HUES48 (cell line): ENCODE results near the gene PHLDA1.

Experiments
- H3K27ac ChIP-seq: one replicate; pipeline ENCODE4 v1.7.0; 2013; ENCODE audit warnings: low read depth, low read length, inconsistent platforms
- H3K27me3 ChIP-seq: 2 replicates; pipeline ENCODE4 v1.6.1; 2013; ENCODE audit warnings: mild to moderate bottlenecking, low read length; ENCODE audit not compliant: control insufficient read depth, insufficient read depth
- H3K36me3 ChIP-seq: 2 replicates; pipeline ENCODE4 v1.6.1; 2013; ENCODE audit warnings: low read length; ENCODE audit not compliant: control insufficient read depth, insufficient read depth
- H3K4me1 ChIP-seq: 2 replicates; pipeline ENCODE4 v1.6.1; 2013; ENCODE audit warnings: mild to moderate bottlenecking, low read length; ENCODE audit not compliant: control insufficient read depth, insufficient read depth
- H3K4me3 ChIP-seq: 2 replicates; pipeline ENCODE4 v1.5.1; 2013; ENCODE audit warnings: mild to moderate bottlenecking, low read depth, low read length
- H3K9ac ChIP-seq: 2 replicates; pipeline ENCODE4 v1.6.1; 2013; ENCODE audit warnings: mild to moderate bottlenecking, low read depth, low read length, moderate library complexity
- H3K9me3 ChIP-seq: 2 replicates; pipeline ENCODE4 v1.6.1; 2013; ENCODE audit warnings: low read length; ENCODE audit not compliant: control insufficient read depth, insufficient read depth

Gene PHLDA1

DNA sequence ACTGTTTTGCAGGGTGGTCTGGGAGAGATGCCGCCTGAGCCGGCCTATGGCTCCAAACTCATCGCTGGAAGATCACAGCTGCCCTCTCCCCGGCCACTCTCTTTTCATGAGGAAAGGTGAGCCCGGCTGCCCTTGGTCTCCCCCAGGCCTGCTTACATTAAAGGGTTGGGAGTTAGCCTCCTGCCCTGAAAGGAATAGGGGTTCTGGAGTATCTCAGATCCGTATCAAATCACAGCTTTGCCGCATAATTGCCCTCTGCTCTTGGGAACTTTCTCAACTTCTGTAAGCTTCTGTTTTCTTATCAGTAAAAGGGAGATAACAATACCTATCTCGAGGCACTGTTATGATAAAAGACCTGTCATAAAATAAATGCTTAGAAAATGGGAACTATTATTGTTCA lies 17.6 kb downstream of the PHLDA1 start:
- no peak overlapping the region for H3K9ac ChIP-seq
- H3K4me3 ChIP-seq: no peak overlapping the region
- H3K4me1 ChIP-seq: peaks cover 25% of the 10 kb centered on the region
- H3K9me3 ChIP-seq: no peaks in the 10 kb centered on the region
- no peak overlapping the region for H3K27ac ChIP-seq
- H3K36me3 ChIP-seq: no peaks in the 10 kb centered on the region
- no peaks in the 10 kb centered on the region for H3K27me3 ChIP-seq

DNA sequence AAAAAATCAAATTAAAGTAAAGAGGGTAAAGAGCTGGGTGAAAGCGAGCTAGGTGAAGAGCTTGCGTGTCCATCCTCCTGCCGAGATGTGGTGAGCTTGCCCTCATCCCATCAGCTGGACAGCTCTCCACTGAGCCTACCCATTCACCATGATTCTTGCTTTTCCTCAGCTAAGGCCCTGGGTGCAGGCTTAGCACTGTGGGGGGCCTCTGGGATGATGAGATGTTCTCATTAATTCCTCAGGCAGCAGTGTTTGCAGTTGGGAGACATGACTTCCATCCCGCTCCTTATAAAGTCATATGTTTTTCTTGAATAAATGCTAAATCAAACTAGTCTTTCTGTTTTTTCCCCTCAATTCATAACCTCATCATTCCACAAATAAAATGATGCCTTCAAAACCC lies 18.0 kb downstream of the PHLDA1 start:
- H3K4me1 ChIP-seq: peaks cover 22% of the 10 kb centered on the region
- no peak overlapping the region for H3K27ac ChIP-seq
- H3K36me3 ChIP-seq: no peaks in the 10 kb centered on the region
- H3K27me3 ChIP-seq: no peaks in the 10 kb centered on the region
- no peak overlapping the region for H3K4me3 ChIP-seq
- H3K9ac ChIP-seq: no peak overlapping the region
- no peaks in the 10 kb centered on the region for H3K9me3 ChIP-seq

DNA sequence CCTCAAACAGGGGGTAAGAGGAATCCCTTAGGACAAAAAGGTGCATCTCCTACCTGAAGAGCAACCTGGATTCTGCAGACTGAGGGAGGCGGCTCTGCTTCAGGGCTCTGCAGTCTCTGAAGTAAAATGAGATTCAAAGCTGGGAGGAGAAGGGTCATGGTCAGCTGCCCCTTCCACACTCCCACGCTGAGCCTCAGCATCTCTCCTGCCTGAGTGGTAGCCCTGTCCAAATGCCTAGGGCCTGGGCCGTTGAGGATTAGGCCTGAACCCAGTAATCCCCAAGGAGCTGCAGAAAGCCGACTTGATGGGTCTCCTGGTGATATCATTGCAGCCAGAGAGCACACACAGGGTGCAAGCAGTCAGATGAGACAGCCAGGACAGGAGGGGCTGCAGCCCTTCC lies 18.9 kb downstream of the PHLDA1 start:
- no peak overlapping the region for H3K27ac ChIP-seq
- no peaks in the 10 kb centered on the region for H3K9me3 ChIP-seq
- no peaks in the 10 kb centered on the region for H3K27me3 ChIP-seq
- H3K36me3 ChIP-seq: no peaks in the 10 kb centered on the region
- peaks cover 19% of the 10 kb centered on the region for H3K4me1 ChIP-seq
- H3K9ac ChIP-seq: no peak overlapping the region
- no peak overlapping the region for H3K4me3 ChIP-seq

DNA sequence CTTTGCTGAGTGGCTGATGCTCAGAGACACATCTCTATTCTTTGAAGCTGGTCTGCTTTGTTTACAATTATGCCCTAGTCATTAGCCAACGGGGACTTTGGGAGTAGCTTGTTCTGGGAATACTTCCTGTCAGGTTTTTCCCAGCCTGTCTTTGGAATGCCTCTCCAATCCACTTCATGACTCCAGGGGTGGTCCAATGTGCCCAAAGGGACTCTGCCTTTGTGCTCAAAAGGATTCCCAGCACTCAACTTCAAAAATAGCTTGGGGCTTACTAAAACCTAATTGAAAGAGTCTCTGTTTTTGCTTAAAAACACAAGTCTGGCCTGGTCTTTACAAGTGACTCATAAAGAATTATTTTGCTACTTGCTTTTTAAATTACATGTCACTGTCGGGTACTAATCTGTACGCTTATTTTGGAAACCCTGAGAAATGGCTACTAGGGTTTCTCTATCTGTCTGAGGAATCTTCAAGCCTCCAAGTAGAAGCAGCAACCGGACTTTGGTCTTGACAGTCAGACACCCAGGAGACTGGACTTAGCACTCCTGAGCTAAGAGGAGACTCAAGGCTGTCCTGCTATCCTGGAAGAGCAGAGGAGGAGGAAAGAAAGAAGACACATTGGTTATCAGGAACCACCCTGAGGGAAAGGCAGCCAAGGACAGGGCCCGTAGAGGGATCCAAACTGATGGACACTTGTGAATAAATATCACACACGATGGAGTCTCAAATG lies 20.7 kb downstream of the PHLDA1 start:
- Histone ChIP-seq H3K9me3 (no peaks in the 10 kb centered on the region), H3K27ac (peak overlapping the region; percentile 59), H3K27me3 (no peaks in the 10 kb centered on the region), H3K9ac (no peak overlapping the region), H3K36me3 (no peaks in the 10 kb centered on the region), H3K4me1 (peaks cover 31% of the 10 kb centered on the region), H3K4me3 (no peak overlapping the region)

DNA sequence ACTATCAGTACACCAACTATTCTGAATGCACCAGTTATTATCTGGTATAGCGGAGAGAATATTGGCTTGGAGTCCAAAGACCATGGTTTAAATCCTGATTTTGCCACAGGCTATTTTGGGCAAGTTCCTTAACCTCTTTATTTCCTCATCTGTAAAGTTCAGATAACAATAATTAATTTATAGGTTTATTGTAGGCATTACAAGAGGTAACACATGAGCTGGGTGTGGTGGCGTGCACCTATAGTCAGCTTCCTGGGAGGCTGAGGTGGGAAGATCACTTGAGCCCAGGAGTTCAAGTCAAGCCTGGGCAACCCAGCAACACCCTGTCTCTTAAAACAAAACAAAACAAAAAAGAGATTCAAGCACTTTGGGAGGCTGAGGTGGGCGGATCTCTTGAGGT lies 23.1 kb downstream of the PHLDA1 start:
- peaks cover 7% of the 10 kb centered on the region; the same call in 1 of the 2 replicates for H3K9me3 ChIP-seq
- H3K4me1 ChIP-seq: peaks cover 32% of the 10 kb centered on the region
- H3K36me3 ChIP-seq: no peaks in the 10 kb centered on the region
- no peak overlapping the region for H3K4me3 ChIP-seq
- no peaks in the 10 kb centered on the region for H3K27me3 ChIP-seq
- no peak overlapping the region for H3K9ac ChIP-seq
- no peak overlapping the region for H3K27ac ChIP-seq

DNA sequence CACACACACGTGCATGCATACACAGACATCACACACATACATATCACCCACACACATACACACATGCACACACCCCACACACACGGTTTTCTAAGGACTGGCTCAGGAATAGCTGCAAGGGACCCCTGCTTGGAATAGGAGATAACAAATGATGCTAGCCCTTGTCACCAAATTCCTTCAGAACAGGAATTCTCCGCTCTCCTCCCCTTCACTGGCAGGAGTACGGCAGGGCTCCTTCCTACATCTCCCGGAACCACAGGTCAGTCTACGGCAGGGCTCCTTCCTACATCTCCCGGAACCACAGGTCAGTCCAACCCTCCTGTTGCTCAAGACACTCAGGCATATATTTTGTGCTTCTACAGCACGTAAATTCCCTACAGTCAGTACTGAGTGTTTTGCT lies 23.9 kb downstream of the PHLDA1 start:
- no peak overlapping the region for H3K4me3 ChIP-seq
- H3K9ac ChIP-seq: no peak overlapping the region
- H3K27me3 ChIP-seq: no peaks in the 10 kb centered on the region
- peaks cover 36% of the 10 kb centered on the region for H3K4me1 ChIP-seq
- peaks cover 7% of the 10 kb centered on the region; the same call in 1 of the 2 replicates for H3K9me3 ChIP-seq
- H3K27ac ChIP-seq: no peak overlapping the region
- H3K36me3 ChIP-seq: no peaks in the 10 kb centered on the region

DNA sequence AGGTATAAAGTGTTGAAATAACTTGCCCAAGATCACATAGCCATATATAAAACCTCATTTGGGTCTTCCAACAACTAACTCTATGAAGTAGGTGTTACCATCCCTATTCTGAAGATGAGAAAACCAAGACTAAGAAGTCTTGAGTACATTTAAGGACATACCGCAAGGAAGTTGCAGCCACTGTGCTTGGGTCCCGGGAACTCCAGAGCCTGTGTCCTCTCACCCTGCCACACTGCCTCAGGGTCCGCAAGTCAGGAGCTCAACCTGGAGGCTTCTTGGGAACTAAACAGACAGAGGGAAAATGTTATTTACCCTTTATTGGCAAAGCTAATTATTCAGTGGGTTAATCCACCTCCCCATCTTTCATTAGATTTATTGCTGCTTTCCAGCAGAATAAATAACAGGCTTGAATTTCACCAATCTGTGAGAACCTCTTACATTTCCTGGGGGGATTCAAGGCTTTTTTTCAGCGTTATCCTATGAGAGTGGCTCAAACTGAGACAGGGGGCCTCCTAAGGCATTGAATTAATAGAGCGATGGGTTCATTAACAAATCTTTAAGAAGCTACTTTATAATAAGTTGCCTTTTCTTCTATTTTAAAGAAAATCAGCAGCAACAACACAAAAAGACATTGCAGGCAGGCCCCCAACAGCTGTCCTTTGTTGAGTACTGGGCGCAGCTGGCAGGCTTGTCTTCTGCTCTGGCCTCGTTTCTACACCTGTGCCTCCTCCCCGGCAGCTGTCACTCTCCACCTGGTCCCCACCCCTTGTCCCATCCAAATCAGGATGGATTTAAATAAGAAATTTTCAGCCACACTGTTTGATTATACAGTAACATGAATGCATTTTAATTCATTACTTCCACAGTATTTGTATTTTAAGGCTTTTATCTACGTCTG lies 25.3 kb downstream of the PHLDA1 start:
- H3K27me3 ChIP-seq: no peaks in the 10 kb centered on the region
- H3K4me3 ChIP-seq: no peak overlapping the region
- H3K4me1 ChIP-seq: peaks cover 36% of the 10 kb centered on the region
- no peaks in the 10 kb centered on the region for H3K36me3 ChIP-seq
- H3K9ac ChIP-seq: no peak overlapping the region
- peaks cover 7% of the 10 kb centered on the region; the same call in 1 of the 2 replicates for H3K9me3 ChIP-seq
- H3K27ac ChIP-seq: peak overlapping the region; percentile 39

DNA sequence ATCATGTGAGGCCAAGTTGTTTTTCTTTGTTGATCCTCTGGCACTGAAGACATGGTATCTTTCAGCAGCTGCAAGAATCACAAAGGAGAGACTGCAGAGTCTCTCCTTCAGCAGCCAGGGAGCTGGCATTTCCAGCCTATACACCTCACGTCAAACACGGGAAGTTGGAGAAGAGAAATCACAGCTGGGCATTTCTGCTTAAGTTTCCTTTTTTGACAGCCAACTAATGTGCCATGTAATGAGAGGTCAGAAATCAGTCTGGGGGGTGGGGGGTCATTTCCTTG lies 28.3 kb downstream of the PHLDA1 start:
- peaks cover 23% of the 10 kb centered on the region for H3K4me1 ChIP-seq
- H3K36me3 ChIP-seq: no peaks in the 10 kb centered on the region
- H3K9me3 ChIP-seq: peaks cover 7% of the 10 kb centered on the region; the same call in 1 of the 2 replicates
- no peak overlapping the region for H3K27ac ChIP-seq
- H3K9ac ChIP-seq: no peak overlapping the region
- no peaks in the 10 kb centered on the region for H3K27me3 ChIP-seq
- no peak overlapping the region for H3K4me3 ChIP-seq

DNA sequence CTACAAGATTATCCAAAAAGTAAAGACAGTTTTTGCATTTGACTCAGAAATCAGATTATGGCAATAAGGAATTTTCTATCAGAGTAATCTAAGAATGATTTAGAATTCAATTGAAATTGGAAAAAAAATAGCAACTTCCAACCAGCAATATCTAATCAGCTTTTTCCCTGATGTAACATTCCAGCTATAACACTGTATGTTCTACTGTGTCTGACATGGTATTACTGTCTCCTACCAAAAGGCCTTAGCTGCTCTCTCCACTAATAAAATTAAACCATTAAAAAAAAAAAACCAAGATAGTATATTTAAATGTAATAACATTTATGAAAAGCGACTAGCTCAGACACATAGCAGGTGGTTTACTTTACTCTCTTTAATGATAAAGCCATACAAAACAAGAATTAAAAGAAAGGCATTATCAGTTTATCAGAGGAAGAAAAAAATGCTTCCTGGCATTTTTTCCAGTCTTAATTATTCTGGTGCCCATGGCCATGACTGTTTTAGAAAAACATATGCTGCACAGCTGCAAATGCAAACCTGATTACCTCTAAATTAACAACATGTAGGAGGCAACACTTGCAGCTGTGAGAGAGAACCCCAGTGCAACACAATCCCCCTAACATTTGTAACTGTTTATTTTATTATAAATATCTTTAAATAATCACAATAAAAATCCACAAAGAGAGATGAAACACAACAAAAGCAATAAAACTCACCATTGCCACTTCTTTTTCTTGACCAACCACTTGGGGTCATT lies 28.8 kb downstream of the PHLDA1 start:
- no peak overlapping the region for H3K27ac ChIP-seq
- peaks cover 7% of the 10 kb centered on the region; the same call in 1 of the 2 replicates for H3K9me3 ChIP-seq
- no peak overlapping the region for H3K4me3 ChIP-seq
- no peaks in the 10 kb centered on the region for H3K27me3 ChIP-seq
- peaks cover 21% of the 10 kb centered on the region for H3K4me1 ChIP-seq
- H3K9ac ChIP-seq: no peak overlapping the region
- H3K36me3 ChIP-seq: no peaks in the 10 kb centered on the region

DNA sequence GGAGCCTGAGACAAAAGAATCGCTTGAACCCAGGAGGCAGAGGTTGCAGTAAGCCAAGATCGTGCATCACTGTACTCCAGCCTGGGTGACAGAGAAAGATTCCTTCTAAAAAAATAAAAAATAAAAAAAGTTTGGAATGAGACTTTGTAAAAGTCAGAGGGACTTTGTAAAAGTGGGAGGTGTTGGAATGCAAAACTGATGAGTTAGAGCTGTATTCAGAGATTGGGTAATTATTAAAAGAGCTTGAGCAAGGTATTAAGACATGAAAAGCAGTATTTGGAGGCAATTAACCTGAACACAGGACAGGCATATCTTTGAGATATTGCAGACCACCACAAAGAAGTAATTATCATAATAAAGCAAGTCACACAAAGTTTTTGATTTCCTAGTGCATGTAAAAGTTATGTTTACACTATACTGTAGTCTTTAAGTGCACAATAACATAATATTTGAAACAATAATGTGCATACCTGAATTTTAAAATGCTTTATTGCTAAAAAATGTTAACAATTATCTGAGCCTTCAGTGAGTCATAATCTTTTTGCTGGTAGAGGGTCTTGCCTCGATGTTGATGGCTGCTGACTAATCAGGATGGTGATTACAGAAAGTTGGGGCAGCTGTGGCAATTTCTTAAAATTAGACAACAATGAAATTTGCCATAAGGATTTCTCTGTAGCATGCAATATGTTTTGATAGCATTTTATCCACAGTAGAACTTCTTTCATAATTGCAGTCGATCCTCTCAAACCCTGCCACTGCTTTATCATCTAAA lies 33.1 kb downstream of the PHLDA1 start:
- Histone ChIP-seq H3K27ac (no peak overlapping the region), H3K27me3 (no peaks in the 10 kb centered on the region)

More for the DNA sequence above, 33.1 kb downstream of the PHLDA1 start:
- Histone ChIP-seq H3K4me3 (no peak overlapping the region), H3K36me3 (no peaks in the 10 kb centered on the region), H3K9me3 (no peaks in the 10 kb centered on the region), H3K4me1 (peaks cover 15% of the 10 kb centered on the region; the same call in 1 of the 2 replicates), H3K9ac (no peak overlapping the region)
